Measurements from ENCODE around the gene CLEC4F.

DNA sequence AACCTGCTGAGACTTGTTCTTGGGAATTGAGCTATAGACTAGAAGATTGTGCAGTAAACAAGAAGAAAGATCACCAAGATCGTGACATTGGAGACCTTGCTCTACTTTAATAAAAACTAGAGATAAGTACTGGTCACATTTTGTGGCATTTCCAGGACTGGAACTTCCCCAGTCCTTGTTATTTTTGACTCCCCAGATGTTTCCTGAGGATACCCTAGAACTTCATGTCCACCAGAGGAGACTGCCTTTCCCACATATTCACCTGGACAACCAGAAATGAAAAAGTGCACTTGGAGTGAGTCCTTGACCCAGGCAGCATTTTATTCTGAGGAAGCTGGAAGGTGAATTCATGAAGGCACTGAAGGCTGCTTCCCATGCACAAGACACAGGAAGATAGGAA lies 9.5 kb upstream of the CLEC4F start:
- TF ChIP-seq, protein P1, sequence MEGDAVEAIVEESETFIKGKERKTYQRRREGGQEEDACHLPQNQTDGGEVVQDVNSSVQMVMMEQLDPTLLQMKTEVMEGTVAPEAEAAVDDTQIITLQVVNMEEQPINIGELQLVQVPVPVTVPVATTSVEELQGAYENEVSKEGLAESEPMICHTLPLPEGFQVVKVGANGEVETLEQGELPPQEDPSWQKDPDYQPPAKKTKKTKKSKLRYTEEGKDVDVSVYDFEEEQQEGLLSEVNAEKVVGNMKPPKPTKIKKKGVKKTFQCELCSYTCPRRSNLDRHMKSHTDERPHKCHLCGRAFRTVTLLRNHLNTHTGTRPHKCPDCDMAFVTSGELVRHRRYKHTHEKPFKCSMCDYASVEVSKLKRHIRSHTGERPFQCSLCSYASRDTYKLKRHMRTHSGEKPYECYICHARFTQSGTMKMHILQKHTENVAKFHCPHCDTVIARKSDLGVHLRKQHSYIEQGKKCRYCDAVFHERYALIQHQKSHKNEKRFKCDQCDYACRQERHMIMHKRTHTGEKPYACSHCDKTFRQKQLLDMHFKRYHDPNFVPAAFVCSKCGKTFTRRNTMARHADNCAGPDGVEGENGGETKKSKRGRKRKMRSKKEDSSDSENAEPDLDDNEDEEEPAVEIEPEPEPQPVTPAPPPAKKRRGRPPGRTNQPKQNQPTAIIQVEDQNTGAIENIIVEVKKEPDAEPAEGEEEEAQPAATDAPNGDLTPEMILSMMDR (IDR thresholded peaks at IDR 0.05; ENCODE audit: low read depth, low read length, poor library complexity, severe bottlenecking), result no peak
- no peak for TF ChIP-seq EZH2phosphoT487 (IDR thresholded peaks at IDR 0.05; ENCODE audit: borderline replicate concordance, low read length)
